ENCODE results near the gene ZC2HC1B. TPM values are rescaled to one million over a fixed set of nuclear protein-coding genes. Genes with fewer than 3 reads are reported as not detected.

The ZC2HC1B gene
- total RNA-seq, 2 donors from 2014 or later, result 0.34 TPM; not detected in 1

GRCh38 chr6:143877584-143878271 lies 13.5 kb downstream of the ZC2HC1B start:
- Mint-ChIP-seq H3K27me3 (no peaks in the 10 kb centered on the region), H3K4me1 (no peaks in the 10 kb centered on the region), H3K27ac (no peak overlapping the region), H3K36me3 (ENCODE audit: low read depth) (peaks cover 3% of the 10 kb centered on the region), H3K4me3 (no peak overlapping the region)
- ATAC-seq (no peak), DNase-seq (no peak)
- no peaks in the 10 kb centered on the region for H3K9me3 ChIP-seq (ENCODE audit: control insufficient read depth, low read length, poor library complexity, severe bottlenecking)

DNA sequence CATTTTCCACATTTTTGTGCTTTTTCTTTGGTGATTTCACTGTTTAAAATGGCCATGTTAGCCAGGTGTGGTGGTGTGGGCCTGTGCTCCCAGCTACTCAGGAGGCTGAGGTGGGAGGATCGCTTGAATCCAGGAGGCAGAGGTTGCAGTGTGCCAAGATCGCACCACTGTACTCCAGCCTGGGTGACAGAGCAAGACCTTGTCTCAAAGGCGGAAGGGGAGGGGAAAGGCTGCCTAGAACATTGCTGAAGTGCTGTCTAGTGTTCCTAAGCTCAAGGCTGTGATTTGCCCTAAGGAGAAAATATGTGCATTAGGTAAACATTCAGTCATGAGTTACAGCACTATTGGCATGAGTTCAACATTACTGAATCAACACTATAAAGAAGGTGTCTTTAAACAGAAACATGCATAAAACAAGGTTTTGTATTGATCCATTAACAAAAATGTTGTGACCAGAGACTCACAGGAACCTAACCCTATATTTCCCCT lies 14.0 kb downstream of the ZC2HC1B start:
- no peaks in the 10 kb centered on the region for H3K4me1 Mint-ChIP-seq
- no peak overlapping the region for H3K4me3 Mint-ChIP-seq
- no peaks in the 10 kb centered on the region for H3K27me3 Mint-ChIP-seq
- DNase-seq (no peak), ATAC-seq (no peak)
- peaks cover 4% of the 10 kb centered on the region for H3K36me3 Mint-ChIP-seq (ENCODE audit: low read depth)
- H3K9me3 ChIP-seq (ENCODE audit: control insufficient read depth, low read length, poor library complexity, severe bottlenecking), result no peaks in the 10 kb centered on the region
- H3K27ac Mint-ChIP-seq, result no peak overlapping the region

GRCh38 chr6:143880412-143880811 lies 16.1 kb downstream of the ZC2HC1B start:
- no peaks in the 10 kb centered on the region for H3K4me1 Mint-ChIP-seq
- ATAC-seq (no peak), DNase-seq (no peak)
- no peak overlapping the region for H3K4me3 Mint-ChIP-seq
- no peak overlapping the region for H3K27ac Mint-ChIP-seq
- no peaks in the 10 kb centered on the region for H3K9me3 ChIP-seq (ENCODE audit: control insufficient read depth, low read length, poor library complexity, severe bottlenecking)
- peaks cover 2% of the 10 kb centered on the region for H3K36me3 Mint-ChIP-seq (ENCODE audit: low read depth)
- H3K27me3 Mint-ChIP-seq, result no peaks in the 10 kb centered on the region

DNA sequence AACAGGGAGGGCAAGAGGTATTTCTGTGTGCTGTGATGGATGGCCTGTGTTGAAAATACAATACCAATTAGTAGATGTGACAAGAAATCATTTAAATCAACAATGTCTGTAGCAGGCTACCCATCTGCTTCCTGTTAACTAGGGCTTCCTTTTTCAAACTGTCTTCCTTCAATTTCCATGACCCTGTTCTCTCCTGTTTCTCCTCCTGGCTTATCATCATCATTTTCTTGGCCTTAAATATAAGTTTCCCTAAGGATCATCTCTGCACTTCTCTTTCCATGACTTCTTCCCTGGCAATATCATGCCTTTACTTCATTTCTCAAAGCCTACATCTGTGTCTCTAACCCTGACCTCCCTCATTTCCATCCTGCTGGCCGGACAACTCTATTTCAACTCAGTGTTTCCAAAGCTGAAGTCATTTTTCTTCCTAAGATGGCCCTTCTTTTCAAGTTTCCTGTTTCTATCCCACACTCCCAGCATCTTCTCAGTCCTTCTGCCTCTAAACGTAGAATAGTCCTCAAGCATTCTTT lies 18.2 kb downstream of the ZC2HC1B start:
- Mint-ChIP-seq H3K27me3 (no peaks in the 10 kb centered on the region), H3K4me1 (no peaks in the 10 kb centered on the region), H3K27ac (no peak overlapping the region), H3K36me3 (ENCODE audit: low read depth) (peaks cover 2% of the 10 kb centered on the region), H3K4me3 (no peak overlapping the region)
- DNase-seq, result no peak
- ATAC-seq, result no peak
- H3K9me3 ChIP-seq (ENCODE audit: control insufficient read depth, low read length, poor library complexity, severe bottlenecking), result no peaks in the 10 kb centered on the region

GRCh38 chr6:143884216-143884900 lies 20.1 kb downstream of the ZC2HC1B start:
- Mint-ChIP-seq H3K36me3 (ENCODE audit: low read depth) (peaks cover 6% of the 10 kb centered on the region), H3K4me1 (no peaks in the 10 kb centered on the region), H3K4me3 (no peak overlapping the region), H3K27me3 (no peaks in the 10 kb centered on the region), H3K27ac (no peak overlapping the region)
- no peaks in the 10 kb centered on the region for H3K9me3 ChIP-seq (ENCODE audit: control insufficient read depth, low read length, poor library complexity, severe bottlenecking)
- ATAC-seq (no peak), DNase-seq (no peak)

GRCh38 chr6:143885116-143885515 lies 20.8 kb downstream of the ZC2HC1B start:
- Mint-ChIP-seq H3K4me1 (no peaks in the 10 kb centered on the region), H3K27me3 (no peaks in the 10 kb centered on the region), H3K36me3 (ENCODE audit: low read depth) (peaks cover 6% of the 10 kb centered on the region), H3K4me3 (no peak overlapping the region), H3K27ac (no peak overlapping the region)
- DNase-seq (no peak), ATAC-seq (no peak)
- no peaks in the 10 kb centered on the region for H3K9me3 ChIP-seq (ENCODE audit: control insufficient read depth, low read length, poor library complexity, severe bottlenecking)

GRCh38 chr6:143894655-143895054 lies 30.4 kb downstream of the ZC2HC1B start:
- peaks cover 3% of the 10 kb centered on the region for H3K36me3 Mint-ChIP-seq (ENCODE audit: low read depth)

GRCh38 chr6:143896126-143896860 lies 32.0 kb downstream of the ZC2HC1B start:
- Mint-ChIP-seq H3K27me3 (peaks cover 7% of the 10 kb centered on the region), H3K27ac (no peak overlapping the region), H3K36me3 (ENCODE audit: low read depth) (peaks cover 3% of the 10 kb centered on the region), H3K4me3 (no peak overlapping the region), H3K4me1 (peaks cover 4% of the 10 kb centered on the region)
- no peaks in the 10 kb centered on the region for H3K9me3 ChIP-seq (ENCODE audit: control insufficient read depth, low read length, poor library complexity, severe bottlenecking)
- DNase-seq, result no peak
- no peak for ATAC-seq

More at GRCh38 chr6:143894655-143895054, 30.4 kb downstream of the ZC2HC1B start:
- peaks cover 7% of the 10 kb centered on the region for H3K27me3 Mint-ChIP-seq
- peaks cover 4% of the 10 kb centered on the region for H3K4me1 Mint-ChIP-seq
- H3K9me3 ChIP-seq (ENCODE audit: control insufficient read depth, low read length, poor library complexity, severe bottlenecking), result no peaks in the 10 kb centered on the region
- no peak overlapping the region for H3K27ac Mint-ChIP-seq
- DNase-seq (no peak), ATAC-seq (no peak)
- no peak overlapping the region for H3K4me3 Mint-ChIP-seq

- H3K9me3 ChIP-seq (ENCODE audit: control insufficient read depth, low read length, poor library complexity, severe bottlenecking), result no peaks in the 10 kb centered on the region
- Mint-ChIP-seq H3K27me3 (peaks cover 7% of the 10 kb centered on the region), H3K36me3 (ENCODE audit: low read depth) (peaks cover 3% of the 10 kb centered on the region), H3K4me1 (peaks cover 4% of the 10 kb centered on the region), H3K4me3 (no peak overlapping the region), H3K27ac (no peak overlapping the region)
- ATAC-seq, result no peak
- no peak for DNase-seq
Measured at GRCh38 chr6:143900358-143900757, 36.1 kb downstream of the ZC2HC1B start.

GRCh38 chr6:143901885-143902750 lies 37.8 kb downstream of the ZC2HC1B start:
- H3K27ac Mint-ChIP-seq, result no peak overlapping the region
- H3K27me3 Mint-ChIP-seq, result peaks cover 7% of the 10 kb centered on the region
- H3K9me3 ChIP-seq (ENCODE audit: control insufficient read depth, low read length, poor library complexity, severe bottlenecking), result no peaks in the 10 kb centered on the region
- H3K4me3 Mint-ChIP-seq, result no peak overlapping the region
- H3K36me3 Mint-ChIP-seq (ENCODE audit: low read depth), result peaks cover 3% of the 10 kb centered on the region
- ATAC-seq (no peak), DNase-seq (no peak)
- H3K4me1 Mint-ChIP-seq, result peaks cover 4% of the 10 kb centered on the region

- Mint-ChIP-seq H3K4me1 (no peaks in the 10 kb centered on the region), H3K27me3 (peaks cover 1% of the 10 kb centered on the region), H3K27ac (no peak overlapping the region), H3K36me3 (ENCODE audit: low read depth) (no peaks in the 10 kb centered on the region), H3K4me3 (no peak overlapping the region)
- DNase-seq (no peak), ATAC-seq (no peak)
- no peaks in the 10 kb centered on the region for H3K9me3 ChIP-seq (ENCODE audit: control insufficient read depth, low read length, poor library complexity, severe bottlenecking)
Measured at GRCh38 chr6:143902827-143903226, 38.6 kb downstream of the ZC2HC1B start.

DNA sequence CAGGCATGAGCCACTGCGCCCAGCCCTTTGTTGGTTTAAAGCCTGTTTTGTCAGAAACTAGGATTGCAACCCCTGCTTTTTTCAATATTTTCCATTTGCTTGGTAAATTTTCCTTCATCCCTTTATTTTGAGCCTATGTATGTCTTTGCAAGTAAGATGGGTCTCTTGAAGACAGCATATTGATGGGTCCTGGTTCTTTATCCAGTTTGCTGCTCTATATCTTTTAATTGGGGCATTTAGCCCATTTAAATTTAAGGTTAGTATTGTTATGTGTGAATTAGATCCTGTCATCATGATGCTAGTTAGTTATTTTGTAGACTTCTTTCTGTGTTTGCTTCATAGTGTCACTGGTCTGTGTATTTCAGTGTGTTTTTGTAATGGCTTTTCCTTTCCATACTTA lies 46.8 kb downstream of the ZC2HC1B start:
- H3K9me3 ChIP-seq (ENCODE audit: control insufficient read depth, low read length, poor library complexity, severe bottlenecking), result no peaks in the 10 kb centered on the region
- Mint-ChIP-seq H3K36me3 (ENCODE audit: low read depth) (no peaks in the 10 kb centered on the region), H3K4me3 (no peak overlapping the region), H3K4me1 (no peaks in the 10 kb centered on the region), H3K27me3 (no peaks in the 10 kb centered on the region), H3K27ac (no peak overlapping the region)
- no peak for DNase-seq
- no peak for ATAC-seq

Data from T-helper 17 cell (primary cell).